Panc1 (cell line): ENCODE results near the gene LRRN3. TPM values are rescaled to one million over a fixed set of nuclear protein-coding genes. Genes with fewer than 3 reads are reported as not detected.

Source experiments
- ATAC-seq: fragments of 200-7000 bp; cut with Tn5 transposase; 2 replicates; pipeline ENCODE4 v1.9.1; 2020; ENCODE audit warnings: mild to moderate bottlenecking, moderate library complexity
- BruUV-seq: library from RNA; stranded (reverse); fragments of 400-500 nt; replicated peaks from 2 replicates; lab custom pipeline; 2021; lab: Mats Ljungman, UMichigan
- CTCF ChIA-PET: fragments of 300-600 bp; sonication (Branson Sonifier 250); formaldehyde crosslinking; loops from one replicate; lab custom pipeline; 2022; ENCODE audit warnings: antibody characterized with exemption; lab: Charles Lee
- POLR2A ChIA-PET: fragments of 300-600 bp; sonication (Branson Sonifier 250); formaldehyde crosslinking; loops from one replicate; lab custom pipeline; 2022; ENCODE audit warnings: antibody characterized with exemption; lab: Charles Lee
- DNase-seq: peaks from one replicate; pipeline ENCODE4 v3.0.0-alpha.2; 2010; ENCODE audit warnings: low read depth, low spot score
- H3K27ac ChIP-seq: 2 replicates; pipeline ENCODE4 v1.5.1; 2011; ENCODE audit warnings: mild to moderate bottlenecking, low read length, inconsistent platforms
- H3K27me3 ChIP-seq: fragments of 200-500 bp; sonication (Bioruptor generic); 2 replicates; pipeline ENCODE4 v1.6.0; 2014; ENCODE audit warnings: low read length, inconsistent platforms; ENCODE audit not compliant: control insufficient read depth, insufficient read depth
- H3K36me3 ChIP-seq: fragments of 200-500 bp; sonication (Bioruptor generic); 2 replicates; pipeline ENCODE4 v1.5.1; 2014; ENCODE audit warnings: inconsistent platforms, mild to moderate bottlenecking, low read length, moderate library complexity; ENCODE audit not compliant: control insufficient read depth, insufficient read depth
- H3K4me1 ChIP-seq: 2 replicates; pipeline ENCODE4 v1.5.1; 2011; ENCODE audit warnings: inconsistent platforms, mild to moderate bottlenecking, low read length, moderate library complexity; ENCODE audit not compliant: control insufficient read depth, insufficient read depth
- H3K4me3 ChIP-seq, 2 experiments: 2 replicates each; pipeline ENCODE4 v1.5.1; 2011 to 2012; ENCODE audit warnings: low read depth in 2 of 2, low read length in 2 of 2, mild to moderate bottlenecking in 2 of 2, inconsistent platforms in 1 of 2, moderate library complexity in 1 of 2
- H3K9me3 ChIP-seq: fragments of 200-500 bp; sonication (Bioruptor generic); 2 replicates; pipeline ENCODE4 v1.5.1; 2014; ENCODE audit warnings: low read depth, mild to moderate bottlenecking, inconsistent platforms, low read length, moderate library complexity; ENCODE audit not compliant: control insufficient read depth, insufficient read depth
- CTCF ChIP-seq: fragments of 450-650 bp; IDR thresholded peaks from 2 replicates; pipeline ENCODE4 v1.5.1; 2017; ENCODE audit warnings: mild to moderate bottlenecking
- POLR2AphosphoS5 ChIP-seq: IDR thresholded peaks from 2 replicates; pipeline ENCODE4 v1.6.1; 2012; ENCODE audit warnings: mild to moderate bottlenecking, low read depth, low read length, moderate library complexity
- SIN3A ChIP-seq: IDR thresholded peaks from 2 replicates; pipeline ENCODE4 v1.6.1; 2012; ENCODE audit warnings: low read depth, mild to moderate bottlenecking, low read length, moderate library complexity, borderline replicate concordance; ENCODE audit not compliant: insufficient read depth
- TCF7L2 ChIP-seq: IDR thresholded peaks from 2 replicates; pipeline ENCODE4 v1.6.1; 2011; ENCODE audit warnings: mild to moderate bottlenecking, low read depth, low read length, inconsistent platforms
- in situ Hi-C: cut with HindIII; loops from 2 replicates; pipeline ENCODE4 v1.10.0; 2016; ENCODE audit warnings: low sequenced_read_pairs, low pct_unique_long_range_greater_than_20kb
- intact Hi-C: fragments of 100-400 bp; cut with micrococcal nuclease; formaldehyde crosslinking; loops from one replicate; pipeline ENCODE4 v1.10.0; 2022; ENCODE audit not compliant: unreplicated experiment
- total RNA-seq: library from RNA; stranded (reverse); gene quantifications from one replicate; pipeline ENCODE4 v1.2.1, GENCODE V29; 2021; ENCODE audit not compliant: unreplicated experiment
- TF ChIP-seq, protein P1 (sequence below), 2 experiments: IDR thresholded peaks; 2 replicates each; pipeline ENCODE4 v1.6.1; 2011 to 2012; ENCODE audit warnings: low read depth in 2 of 2, control low read depth in 1 of 2, low read length in 1 of 2, mild to moderate bottlenecking in 1 of 2, moderate library complexity in 1 of 2; ENCODE audit not compliant: insufficient read depth in 1 of 2

The LRRN3 gene
- total RNA-seq, 1 experiment from 2014 or later: 0.15 TPM

GRCh38 chr7:111045449-111045848 is 45.5 kb upstream of the LRRN3 start:
- ChIA-PET CTCF (no interaction called here), POLR2A (no interaction called here)
- Histone ChIP-seq H3K27ac (no peak overlapping the region), H3K9me3 (no peaks in the 10 kb centered on the region), H3K36me3 (no peaks in the 10 kb centered on the region), H3K27me3 (no peaks in the 10 kb centered on the region), H3K4me1 (no peaks in the 10 kb centered on the region), H3K4me3 (no peak overlapping the region)
- ATAC-seq (no peak), DNase-seq (no peak)
- in situ Hi-C loops (no loop called here), intact Hi-C loops (no loop called here)
- TF ChIP-seq CTCF: no peak
- no peak for TF ChIP-seq POLR2AphosphoS5
- no peak for TF ChIP-seq TCF7L2
- TF ChIP-seq, protein P1, sequence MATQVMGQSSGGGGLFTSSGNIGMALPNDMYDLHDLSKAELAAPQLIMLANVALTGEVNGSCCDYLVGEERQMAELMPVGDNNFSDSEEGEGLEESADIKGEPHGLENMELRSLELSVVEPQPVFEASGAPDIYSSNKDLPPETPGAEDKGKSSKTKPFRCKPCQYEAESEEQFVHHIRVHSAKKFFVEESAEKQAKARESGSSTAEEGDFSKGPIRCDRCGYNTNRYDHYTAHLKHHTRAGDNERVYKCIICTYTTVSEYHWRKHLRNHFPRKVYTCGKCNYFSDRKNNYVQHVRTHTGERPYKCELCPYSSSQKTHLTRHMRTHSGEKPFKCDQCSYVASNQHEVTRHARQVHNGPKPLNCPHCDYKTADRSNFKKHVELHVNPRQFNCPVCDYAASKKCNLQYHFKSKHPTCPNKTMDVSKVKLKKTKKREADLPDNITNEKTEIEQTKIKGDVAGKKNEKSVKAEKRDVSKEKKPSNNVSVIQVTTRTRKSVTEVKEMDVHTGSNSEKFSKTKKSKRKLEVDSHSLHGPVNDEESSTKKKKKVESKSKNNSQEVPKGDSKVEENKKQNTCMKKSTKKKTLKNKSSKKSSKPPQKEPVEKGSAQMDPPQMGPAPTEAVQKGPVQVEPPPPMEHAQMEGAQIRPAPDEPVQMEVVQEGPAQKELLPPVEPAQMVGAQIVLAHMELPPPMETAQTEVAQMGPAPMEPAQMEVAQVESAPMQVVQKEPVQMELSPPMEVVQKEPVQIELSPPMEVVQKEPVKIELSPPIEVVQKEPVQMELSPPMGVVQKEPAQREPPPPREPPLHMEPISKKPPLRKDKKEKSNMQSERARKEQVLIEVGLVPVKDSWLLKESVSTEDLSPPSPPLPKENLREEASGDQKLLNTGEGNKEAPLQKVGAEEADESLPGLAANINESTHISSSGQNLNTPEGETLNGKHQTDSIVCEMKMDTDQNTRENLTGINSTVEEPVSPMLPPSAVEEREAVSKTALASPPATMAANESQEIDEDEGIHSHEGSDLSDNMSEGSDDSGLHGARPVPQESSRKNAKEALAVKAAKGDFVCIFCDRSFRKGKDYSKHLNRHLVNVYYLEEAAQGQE (IDR thresholded peaks at IDR 0.05; ENCODE audit: insufficient read depth in 1 of 2, low read depth in 2 of 2, low read length in 1 of 2): no peak
- no peak for TF ChIP-seq SIN3A
- BruUV-seq: no TSS peak

DNA sequence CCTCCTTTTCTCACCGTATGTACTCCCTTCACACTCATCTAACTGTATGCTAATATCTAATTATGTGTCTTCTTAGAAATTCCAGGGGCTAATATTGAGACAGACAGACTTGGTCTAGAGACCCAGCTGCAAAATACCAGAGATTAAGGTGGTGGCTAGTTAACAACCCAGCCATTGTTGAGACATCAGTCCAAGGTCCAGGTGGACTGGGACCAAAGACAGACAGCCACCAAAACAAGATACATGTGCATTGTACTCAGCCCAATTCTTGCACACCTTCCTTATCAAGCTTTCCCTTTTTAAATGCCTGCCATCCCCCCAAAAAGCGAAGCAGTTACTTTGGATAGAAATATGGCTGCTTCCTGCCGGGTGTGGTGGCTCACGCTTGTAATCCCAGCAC is 43.3 kb upstream of the LRRN3 start:
- intact Hi-C loops: no loop called here
- CTCF ChIA-PET: no interaction called here
- in situ Hi-C loops: no loop called here

More for the DNA sequence above, 43.3 kb upstream of the LRRN3 start:
- ATAC-seq (no peak), DNase-seq (no peak)
- Histone ChIP-seq H3K36me3 (no peaks in the 10 kb centered on the region), H3K4me3 (no peak overlapping the region), H3K9me3 (no peaks in the 10 kb centered on the region), H3K4me1 (no peaks in the 10 kb centered on the region), H3K27me3 (no peaks in the 10 kb centered on the region), H3K27ac (no peak overlapping the region)
- POLR2A ChIA-PET: no interaction called here
- BruUV-seq: no TSS peak
- TF ChIP-seq CTCF (no peak), POLR2AphosphoS5 (no peak), TCF7L2 (no peak), SIN3A (no peak)
- TF ChIP-seq, protein P1 (IDR thresholded peaks at IDR 0.05; ENCODE audit: insufficient read depth in 1 of 2, low read depth in 2 of 2, low read length in 1 of 2): no peak
